ENCODE data around the gene TDRD12.
"Not testable (repeated sequence)": the region's sequence is repeated elsewhere in the genome, so short reads cannot be mapped to it uniquely, and the experiment has no call there.

GRCh38 chr19:32848035-32848434 is 128.5 kb downstream of the TDRD12 start:
- not testable (repeated sequence) for TF ChIP-seq CTCF, POLR2A (IDR thresholded peaks at IDR 0.05)

Data from heart left ventricle (tissue), 13 donors.